GM21360 (cell line): ENCODE measurements around the gene PLD4.
"Not testable (repeated sequence)": the region's sequence is repeated elsewhere in the genome, so short reads cannot be mapped to it uniquely, and the experiment has no call there.

Experiments
- ATAC-seq: cut with Tn5 transposase; IDR thresholded peaks from one replicate; pipeline ENCODE4 v1.9.1; 2021; ENCODE audit warnings: mild to moderate bottlenecking, moderate library complexity; ENCODE audit not compliant: unreplicated experiment

The PLD4 gene

DNA sequence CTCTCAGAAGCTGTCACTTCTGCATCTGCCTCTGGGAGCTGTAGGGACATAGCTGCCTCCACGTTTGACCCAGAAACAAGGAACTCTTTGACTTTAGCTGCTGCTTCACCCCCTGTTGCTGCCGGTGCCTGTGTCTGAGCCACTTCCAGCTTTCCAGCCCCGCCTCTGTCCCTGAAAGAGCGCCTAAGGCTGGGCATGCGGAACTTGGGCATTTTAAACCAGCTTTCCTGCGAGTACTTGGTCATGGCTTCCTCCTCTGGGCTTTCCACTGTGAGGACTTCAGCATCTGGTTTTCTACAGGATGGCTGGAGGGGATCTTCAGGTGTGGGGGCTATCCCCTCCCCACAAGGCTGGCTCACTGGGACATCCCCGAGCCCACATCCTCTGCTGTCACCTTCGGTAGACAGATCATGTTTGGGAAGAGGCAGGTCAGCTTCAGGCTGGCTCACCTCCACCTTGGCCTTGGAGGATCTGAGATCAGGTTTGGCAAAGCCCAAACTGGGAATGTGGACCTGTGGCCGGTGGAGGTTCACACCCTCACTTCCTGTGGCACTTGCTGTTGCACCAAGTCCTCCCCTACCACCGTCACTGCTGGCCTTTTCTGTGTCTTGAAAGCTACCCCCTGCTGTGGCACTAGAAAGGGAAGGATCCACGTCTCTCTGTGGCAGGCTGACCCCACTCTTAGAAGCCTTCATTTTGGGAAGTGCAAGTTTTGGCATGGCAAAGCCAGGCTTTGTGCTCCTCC, 15.2 kb downstream of the PLD4 start:
- no peak for ATAC-seq

- ATAC-seq: no peak
Observed at GRCh38 chr14:104940526-104941150, 16.0 kb downstream of the PLD4 start.

- no peak for ATAC-seq
Observed at GRCh38 chr14:104941508-104942365, 17.1 kb downstream of the PLD4 start.

DNA sequence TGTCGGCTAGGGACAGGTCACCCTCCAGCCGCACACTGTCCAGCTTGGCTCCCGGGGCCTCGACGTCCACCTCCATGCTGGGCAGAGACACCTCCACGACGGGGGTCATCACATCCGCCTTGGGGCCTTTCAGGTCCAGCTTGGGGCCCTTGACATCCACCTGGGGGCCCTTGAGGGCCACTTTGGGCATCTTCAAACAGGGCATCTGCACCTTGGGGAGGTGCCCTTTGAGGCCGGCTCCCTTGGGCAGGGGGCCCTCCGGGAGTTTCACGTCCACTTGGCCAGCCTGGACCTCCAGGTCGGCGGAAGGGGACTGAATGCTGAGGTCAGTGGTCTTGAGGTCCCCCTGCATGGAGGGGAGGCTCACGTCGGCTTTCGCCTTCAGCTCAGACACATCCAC, 17.9 kb downstream of the PLD4 start:
- ATAC-seq: no peak

- not testable (repeated sequence) for ATAC-seq
Observed at GRCh38 chr14:104943216-104944015, 18.7 kb downstream of the PLD4 start.

- not testable (repeated sequence) for ATAC-seq
Observed at GRCh38 chr14:104944016-104944308, 19.3 kb downstream of the PLD4 start.

GRCh38 chr14:104944436-104945205, 19.9 kb downstream of the PLD4 start:
- not testable (repeated sequence) for ATAC-seq

DNA sequence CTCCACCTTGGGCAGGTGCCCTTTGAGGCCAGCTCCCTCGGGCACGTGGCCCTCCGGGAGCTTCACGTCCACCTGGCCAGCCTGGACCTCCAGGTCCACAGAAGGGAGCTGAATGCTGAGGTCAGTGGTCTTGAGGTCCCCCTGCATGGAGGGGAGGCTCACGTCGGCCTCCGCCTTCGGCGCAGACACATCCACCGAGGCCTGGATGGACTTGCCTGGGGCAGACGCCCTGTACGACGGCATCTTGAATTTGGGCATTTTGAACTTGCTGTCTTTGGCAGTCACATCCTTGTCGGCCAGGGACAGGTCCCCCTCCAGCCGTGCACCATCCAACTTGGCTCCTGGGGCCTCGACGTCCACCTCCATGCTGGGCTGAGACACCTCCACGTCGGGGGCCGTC, 20.6 kb downstream of the PLD4 start:
- not testable (repeated sequence) for ATAC-seq

DNA sequence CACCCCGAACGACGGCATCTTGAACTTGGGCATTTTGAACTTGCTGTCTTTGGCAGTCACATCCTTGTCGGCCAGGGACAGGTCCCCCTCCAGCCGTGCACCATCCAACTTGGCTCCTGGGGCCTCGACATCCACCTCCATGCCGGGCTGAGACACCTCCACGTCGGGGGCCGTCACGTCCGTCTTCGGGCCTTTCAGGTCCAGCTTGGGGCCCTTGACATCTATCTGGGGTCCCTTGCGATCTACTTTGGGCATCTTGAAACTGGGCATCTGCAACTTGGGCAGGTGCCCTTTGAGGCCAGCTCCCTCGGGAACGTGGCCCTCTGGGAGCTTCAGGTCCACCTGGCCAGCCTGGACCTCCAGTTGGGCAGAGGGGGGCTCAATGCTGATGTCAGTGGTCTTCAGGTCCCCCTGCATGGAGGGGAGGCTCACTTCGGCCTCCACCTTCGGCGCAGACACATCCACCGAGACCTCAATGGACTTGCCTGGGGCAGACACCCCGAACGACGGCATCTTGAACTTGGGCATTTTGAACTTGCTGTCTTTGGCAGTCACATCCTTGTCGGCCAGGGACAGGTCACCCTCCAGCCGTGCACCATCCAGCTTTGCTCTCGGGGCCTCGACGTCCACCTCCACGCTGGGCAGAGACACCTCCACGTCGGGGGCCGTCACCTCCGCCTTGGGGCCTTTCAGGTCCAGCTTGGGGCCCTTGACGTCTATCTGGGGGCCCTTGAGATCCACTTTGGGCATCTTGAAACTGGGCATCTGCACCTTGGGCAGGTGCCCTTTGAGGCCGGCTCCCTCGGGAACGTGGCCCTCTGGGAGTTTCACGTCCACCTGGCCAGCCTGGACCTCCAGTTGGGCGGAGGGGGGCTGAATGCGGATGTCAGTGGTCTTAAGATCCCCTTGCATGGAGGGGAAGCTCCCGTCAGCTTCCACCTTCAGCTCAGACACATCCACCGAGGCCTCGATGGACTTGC, 21.6 kb downstream of the PLD4 start:
- ATAC-seq: not testable (repeated sequence)

DNA sequence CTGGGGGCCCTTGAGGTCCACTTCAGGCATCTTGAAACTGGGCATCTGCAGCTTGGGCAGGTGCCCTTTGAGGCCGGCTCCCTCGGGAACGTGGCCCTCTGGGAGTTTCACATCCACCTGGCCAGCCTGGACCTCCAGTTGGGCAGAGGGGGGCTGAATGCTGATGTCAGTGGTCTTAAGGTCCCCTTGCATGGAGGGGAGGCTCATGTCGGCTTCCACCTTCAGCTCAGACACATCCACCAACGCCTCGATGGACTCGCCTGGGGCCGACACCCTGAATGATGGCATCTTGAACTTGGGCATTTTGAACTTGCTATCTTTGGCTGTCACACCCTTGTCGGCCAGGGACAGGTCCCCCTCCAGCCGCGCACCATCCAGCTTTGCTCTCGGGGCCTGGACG, 22.5 kb downstream of the PLD4 start:
- not testable (repeated sequence) for ATAC-seq

- not testable (repeated sequence) for ATAC-seq
Observed at GRCh38 chr14:104947881-104948735, 23.4 kb downstream of the PLD4 start.

DNA sequence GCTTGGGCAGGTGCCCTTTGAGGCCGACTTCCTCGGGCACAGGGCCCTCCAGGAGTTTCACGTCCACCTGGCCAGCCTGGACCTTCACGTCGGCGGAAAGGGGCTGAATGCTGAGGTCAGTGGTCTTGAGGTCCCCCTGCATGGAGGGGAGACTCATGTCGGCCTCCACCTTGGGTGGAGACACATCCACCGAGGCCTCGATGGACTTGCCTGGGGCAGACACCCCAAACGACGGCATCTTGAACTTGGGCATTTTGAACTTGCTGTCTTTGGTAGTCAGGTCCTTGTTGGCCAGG, 24.0 kb downstream of the PLD4 start:
- no peak for ATAC-seq

GRCh38 chr14:104949406-104949955, 24.8 kb downstream of the PLD4 start:
- ATAC-seq: not testable (repeated sequence)

GRCh38 chr14:104950021-104950420, 25.3 kb downstream of the PLD4 start:
- ATAC-seq: no peak

- not testable (repeated sequence) for ATAC-seq
Observed at GRCh38 chr14:104950701-104951100, 26.0 kb downstream of the PLD4 start.

GRCh38 chr14:104951863-104952657, 27.4 kb downstream of the PLD4 start:
- not testable (repeated sequence) for ATAC-seq

GRCh38 chr14:104953097-104953496, 28.4 kb downstream of the PLD4 start:
- no peak for ATAC-seq
